SK-N-SH treated with all-trans-retinoic acid at 6 μM for 48 hours (cell line): ENCODE measurements around the gene ACOT7.

ENCODE experiments used
- ARNTL ChIP-seq: fragments of 450-650 bp; formaldehyde crosslinking; IDR thresholded peaks from 2 replicates; pipeline ENCODE4 v1.5.0; 2020; ENCODE audit warnings: low read depth, mild to moderate bottlenecking, moderate library complexity, borderline replicate concordance
- CSDC2 ChIP-seq: fragments of 250-450 bp; sonication (Bioruptor Pico); IDR thresholded peaks from 2 replicates; pipeline ENCODE4 v1.5.0; 2020; ENCODE audit warnings: mild to moderate bottlenecking, moderate library complexity
- SNAI2 ChIP-seq: fragments of 250-450 bp; sonication (Bioruptor Pico); IDR thresholded peaks from 2 replicates; pipeline ENCODE4 v1.5.0; 2020; ENCODE audit warnings: mild to moderate bottlenecking, moderate library complexity
- TSHZ2 ChIP-seq: fragments of 250-450 bp; sonication (Bioruptor Pico); IDR thresholded peaks from 2 replicates; pipeline ENCODE4 v1.5.0; 2020; ENCODE audit warnings: mild to moderate bottlenecking, moderate library complexity
- ZFP30 ChIP-seq: fragments of 450-650 bp; formaldehyde crosslinking; IDR thresholded peaks from 2 replicates; pipeline ENCODE4 v1.5.0; 2022; ENCODE audit warnings: mild to moderate bottlenecking, moderate library complexity
- TF ChIP-seq, protein P1 (sequence below): fragments of 250-450 bp; sonication (Bioruptor Pico); IDR thresholded peaks from 2 replicates; pipeline ENCODE4 v1.8.0; 2020; ENCODE audit warnings: mild to moderate bottlenecking, moderate library complexity, borderline replicate concordance

DNA sequence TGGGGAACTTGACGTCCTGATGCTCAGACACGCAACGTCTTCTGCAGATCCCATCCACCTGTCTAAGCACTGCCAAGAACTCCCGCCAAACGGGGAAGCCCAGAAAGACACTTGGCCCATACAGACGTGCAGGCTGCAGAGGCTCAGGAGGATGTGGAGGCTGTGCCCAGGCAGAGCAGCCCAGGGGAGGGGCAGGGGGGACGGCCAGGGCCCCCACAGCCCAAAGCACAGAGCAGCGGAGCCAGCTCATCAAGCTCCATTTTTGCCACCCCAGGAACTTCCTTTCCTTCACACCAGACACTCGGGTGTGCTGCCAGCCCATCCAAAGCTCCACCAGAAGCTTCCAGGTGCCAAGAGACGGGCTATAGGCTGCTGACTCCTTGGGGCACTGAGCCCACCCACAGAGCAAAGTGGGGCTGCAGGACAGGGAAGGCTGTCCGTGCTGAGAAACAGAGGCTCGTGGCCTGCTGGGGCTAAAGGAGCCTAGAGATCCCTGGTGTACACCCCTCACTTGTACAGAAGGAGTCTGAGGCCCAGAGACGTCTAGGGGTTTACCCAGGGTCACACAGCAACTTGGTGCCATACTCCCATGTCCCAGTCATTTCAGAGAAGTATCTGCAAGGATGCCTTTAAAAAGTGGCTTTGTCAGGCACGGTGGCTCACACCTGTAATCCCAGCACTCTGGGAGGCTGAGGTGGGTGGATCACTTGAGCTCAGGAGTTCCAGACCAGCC, 59.1 kb downstream of the ACOT7 start:
- no peak for TF ChIP-seq CSDC2 (CRISPR knock-in tag)
- TF ChIP-seq, protein P1, sequence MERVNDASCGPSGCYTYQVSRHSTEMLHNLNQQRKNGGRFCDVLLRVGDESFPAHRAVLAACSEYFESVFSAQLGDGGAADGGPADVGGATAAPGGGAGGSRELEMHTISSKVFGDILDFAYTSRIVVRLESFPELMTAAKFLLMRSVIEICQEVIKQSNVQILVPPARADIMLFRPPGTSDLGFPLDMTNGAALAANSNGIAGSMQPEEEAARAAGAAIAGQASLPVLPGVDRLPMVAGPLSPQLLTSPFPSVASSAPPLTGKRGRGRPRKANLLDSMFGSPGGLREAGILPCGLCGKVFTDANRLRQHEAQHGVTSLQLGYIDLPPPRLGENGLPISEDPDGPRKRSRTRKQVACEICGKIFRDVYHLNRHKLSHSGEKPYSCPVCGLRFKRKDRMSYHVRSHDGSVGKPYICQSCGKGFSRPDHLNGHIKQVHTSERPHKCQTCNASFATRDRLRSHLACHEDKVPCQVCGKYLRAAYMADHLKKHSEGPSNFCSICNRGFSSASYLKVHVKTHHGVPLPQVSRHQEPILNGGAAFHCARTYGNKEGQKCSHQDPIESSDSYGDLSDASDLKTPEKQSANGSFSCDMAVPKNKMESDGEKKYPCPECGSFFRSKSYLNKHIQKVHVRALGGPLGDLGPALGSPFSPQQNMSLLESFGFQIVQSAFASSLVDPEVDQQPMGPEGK (CRISPR knock-in tag): no peak
- TF ChIP-seq SNAI2: no peak
- TF ChIP-seq ZFP30 (CRISPR knock-in tag): no peak
- no peak for TF ChIP-seq TSHZ2 (CRISPR knock-in tag)
- TF ChIP-seq ARNTL (CRISPR knock-in tag): no peak
